HepG2 (cell line): ENCODE data around the gene SLIRP. TPM values are rescaled to one million over a fixed set of nuclear protein-coding genes. Genes with fewer than 3 reads are reported as not detected.

ENCODE experiments used
- AHDC1 ChIP-seq: sonication (generic); formaldehyde crosslinking; IDR thresholded peaks from 2 replicates; pipeline ENCODE4 v1.5.1; 2020; ENCODE audit warnings: mild to moderate bottlenecking, missing genetic modification reagents, borderline replicate concordance
- ATF1 ChIP-seq: IDR thresholded peaks from 2 replicates; pipeline ENCODE4 v1.6.1; 2016; ENCODE audit warnings: mild to moderate bottlenecking, control low read depth
- ATF5 ChIP-seq: sonication (generic); formaldehyde crosslinking; IDR thresholded peaks from 2 replicates; pipeline ENCODE4 v1.4.0; 2020; ENCODE audit warnings: mild to moderate bottlenecking, low read depth, missing genetic modification reagents
- DNMT1 ChIP-seq: sonication (generic); formaldehyde crosslinking; IDR thresholded peaks from 2 replicates; pipeline ENCODE4 v1.5.1; 2020; ENCODE audit warnings: mild to moderate bottlenecking, missing genetic modification reagents
- ETV6 ChIP-seq: sonication (generic); formaldehyde crosslinking; conservative IDR thresholded peaks from 2 replicates; pipeline ENCODE4 v1.4.0; 2020; ENCODE audit warnings: missing genetic modification reagents
- EZH2 ChIP-seq: conservative IDR thresholded peaks from 2 replicates; pipeline ENCODE4 v1.6.1; 2012; ENCODE audit warnings: mild to moderate bottlenecking, low read depth, low read length, moderate library complexity
- MED8 ChIP-seq: sonication (generic); formaldehyde crosslinking; IDR thresholded peaks from 2 replicates; pipeline ENCODE4 v1.8.1; 2023; ENCODE audit warnings: mild to moderate bottlenecking, missing genetic modification reagents; ENCODE audit not compliant: insufficient replicate concordance
- MEIS2 ChIP-seq: sonication (generic); formaldehyde crosslinking; IDR thresholded peaks from 2 replicates; pipeline ENCODE4 v1.9.0; 2021; ENCODE audit warnings: mild to moderate bottlenecking, missing genetic modification reagents
- PHB2 ChIP-seq: fragments of 450-650 bp; IDR thresholded peaks from 2 replicates; pipeline ENCODE4 v1.6.1; 2018; ENCODE audit not compliant: partially characterized antibody
- RARA ChIP-seq: IDR thresholded peaks from 2 replicates; pipeline ENCODE4 v1.6.1; 2016; ENCODE audit warnings: missing genetic modification reagents, missing compliant biosample characterization
- SP5 ChIP-seq: IDR thresholded peaks from 2 replicates; pipeline ENCODE4 v1.6.1; 2016; ENCODE audit warnings: low read depth, borderline replicate concordance
- TBX2 ChIP-seq: sonication (generic); formaldehyde crosslinking; IDR thresholded peaks from 2 replicates; pipeline ENCODE4 v1.5.0; 2020; ENCODE audit warnings: missing genetic modification reagents, mild to moderate bottlenecking, borderline replicate concordance
- TOE1 ChIP-seq: sonication (generic); formaldehyde crosslinking; IDR thresholded peaks from 2 replicates; pipeline ENCODE4 v1.4.0; 2020; ENCODE audit warnings: mild to moderate bottlenecking, missing genetic modification reagents
- ZBTB1 ChIP-seq: sonication (generic); formaldehyde crosslinking; IDR thresholded peaks from 2 replicates; pipeline ENCODE4 v1.4.0; 2020; ENCODE audit warnings: missing genetic modification reagents, borderline replicate concordance
- ZFP36L2 ChIP-seq: sonication (generic); formaldehyde crosslinking; IDR thresholded peaks from 2 replicates; pipeline ENCODE4 v1.4.0; 2020; ENCODE audit warnings: missing genetic modification reagents
- ZFP90 ChIP-seq: sonication (generic); formaldehyde crosslinking; IDR thresholded peaks from 2 replicates; pipeline ENCODE4 v1.8.0; 2022; ENCODE audit warnings: missing genetic modification reagents, mild to moderate bottlenecking, inconsistent platforms, borderline replicate concordance
- ZNF230 ChIP-seq: sonication (generic); formaldehyde crosslinking; IDR thresholded peaks from 2 replicates; pipeline ENCODE4 v1.4.0; 2020; ENCODE audit warnings: mild to moderate bottlenecking, missing genetic modification reagents
- ZNF335 ChIP-seq: sonication (generic); formaldehyde crosslinking; IDR thresholded peaks from 2 replicates; pipeline ENCODE4 v1.4.0; 2020; ENCODE audit warnings: missing genetic modification reagents
- ZNF430 ChIP-seq: sonication (generic); formaldehyde crosslinking; IDR thresholded peaks from 2 replicates; pipeline ENCODE4 v1.9.0; 2021; ENCODE audit warnings: mild to moderate bottlenecking, missing genetic modification reagents
- ZNF816 ChIP-seq: sonication (generic); formaldehyde crosslinking; IDR thresholded peaks from 2 replicates; pipeline ENCODE4 v1.8.0; 2022; ENCODE audit warnings: missing genetic modification reagents, mild to moderate bottlenecking, borderline replicate concordance
- polyA plus RNA-seq, 8 experiments: library from polyadenylated mRNA; depleted of rRNA in 3 of 8; stranded (reverse) in 7 of 8; unstranded in 1 of 8; fragments of >200 nt; fragmentation: Illumina TruSeq in 4 of 8; extraction: Trizol in 4 of 8; gene quantifications; 2 replicates each; pipeline versions ENCODE4 v1.2.1 to v1.2.3, GENCODE V29; 2011 to 2016; ENCODE audit warnings: low read depth in 4 of 8, missing spikeins in 1 of 8, mixed read lengths in 1 of 8; ENCODE audit not compliant: insufficient read depth in 1 of 8
- total RNA-seq, 5 experiments: library from RNA; depleted of rRNA; stranded (reverse); fragments of >200 nt; fragmentation: Illumina TruSeq; extraction: Trizol; gene quantifications; 2 replicates each; pipeline ENCODE4 v1.2.3, GENCODE V29; 2016; ENCODE audit warnings: low read depth in 1 of 5
- TF ChIP-seq, protein P1 (sequence below): sonication (generic); formaldehyde crosslinking; IDR thresholded peaks from 2 replicates; pipeline ENCODE4 v1.5.0; 2020; ENCODE audit warnings: missing genetic modification reagents, mild to moderate bottlenecking, borderline replicate concordance

Gene SLIRP
- total and polyA plus RNA-seq, 2 of the 13 experiments (the other 11 are each of a cell fraction or from before 2014, with no cell fraction given): 281 to 548 TPM

DNA sequence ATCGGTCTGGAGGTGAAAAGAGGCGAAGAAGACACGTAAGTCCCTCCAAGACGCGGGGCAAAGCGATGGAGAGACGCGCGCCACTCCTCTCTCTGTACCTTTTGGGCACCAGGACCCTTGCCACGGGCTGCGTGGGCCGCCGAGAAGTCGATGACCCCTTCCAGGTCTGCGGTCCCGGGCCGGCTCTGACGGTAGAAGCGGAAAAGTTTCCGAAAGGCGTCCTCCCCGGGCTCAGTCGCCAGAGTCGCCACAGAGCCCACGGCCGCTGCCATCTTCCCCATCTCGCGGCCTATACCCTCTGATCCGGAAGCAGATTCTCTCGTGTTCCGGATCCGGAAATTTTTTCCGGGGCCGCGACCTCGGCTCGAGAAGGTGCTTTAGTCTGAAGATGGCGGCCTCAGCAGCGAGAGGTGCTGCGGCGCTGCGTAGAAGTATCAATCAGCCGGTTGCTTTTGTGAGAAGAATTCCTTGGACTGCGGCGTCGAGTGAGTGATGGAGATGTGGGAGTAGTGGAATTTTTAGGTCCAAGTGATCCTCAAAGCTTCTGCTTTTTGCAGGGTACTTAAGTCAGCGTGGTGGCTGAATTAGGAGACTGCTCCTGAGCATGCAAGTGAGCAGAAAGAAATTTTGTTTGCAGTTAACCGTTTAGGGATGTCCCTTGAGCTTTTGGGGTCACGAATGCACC, at the start of gene SLIRP, which contains the start of gene ALKBH1 (continued):
- TF ChIP-seq ZFP36L2 (CRISPR knock-in tag) (peak; percentile 31; the same call in 1 of the 2 replicates), ZFP90 (CRISPR knock-in tag) (peak; percentile 56; the same call in 1 of the 2 replicates), EZH2 (no peak), AHDC1 (0 out of 2 replicates have a peak, but pooled peaks have one; percentile 42), MED8 (CRISPR knock-in tag) (peak; percentile 44), MEIS2 (CRISPR knock-in tag) (peak; percentile 37; the same call in 1 of the 2 replicates), ZNF430 (CRISPR knock-in tag) (peak; percentile 55; the same call in 1 of the 2 replicates), ATF5 (CRISPR knock-in tag) (no peak), ZNF816 (CRISPR knock-in tag) (peak; percentile 85; the same call in 1 of the 2 replicates), ZNF335 (CRISPR knock-in tag) (peak; percentile 80; the same call in 1 of the 2 replicates), ZBTB1 (no peak), ETV6 (no peak), ATF1 (CRISPR knock-in tag) (no peak), TBX2 (CRISPR knock-in tag) (peak; percentile 78), TOE1 (CRISPR knock-in tag) (no peak; the same call in 1 of the 2 replicates), SP5 (CRISPR knock-in tag) (no peak), DNMT1 (no peak), RARA (CRISPR knock-in tag) (peak; percentile 59), ZNF230 (CRISPR knock-in tag) (peak; percentile 22; the same call in 1 of the 2 replicates), PHB2 (no peak)
- TF ChIP-seq, protein P1, sequence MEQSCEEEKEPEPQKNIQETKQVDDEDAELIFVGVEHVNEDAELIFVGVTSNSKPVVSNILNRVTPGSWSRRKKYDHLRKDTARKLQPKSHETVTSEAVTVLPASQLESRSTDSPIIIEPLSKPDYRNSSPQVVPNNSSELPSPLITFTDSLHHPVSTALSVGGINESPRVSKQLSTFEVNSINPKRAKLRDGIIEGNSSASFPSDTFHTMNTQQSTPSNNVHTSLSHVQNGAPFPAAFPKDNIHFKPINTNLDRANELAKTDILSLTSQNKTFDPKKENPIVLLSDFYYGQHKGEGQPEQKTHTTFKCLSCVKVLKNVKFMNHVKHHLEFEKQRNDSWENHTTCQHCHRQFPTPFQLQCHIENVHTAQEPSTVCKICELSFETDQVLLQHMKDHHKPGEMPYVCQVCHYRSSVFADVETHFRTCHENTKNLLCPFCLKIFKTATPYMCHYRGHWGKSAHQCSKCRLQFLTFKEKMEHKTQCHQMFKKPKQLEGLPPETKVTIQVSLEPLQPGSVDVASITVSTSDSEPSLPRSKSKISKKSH: 0 out of 2 replicates have a peak, but pooled peaks have one; percentile 55
